GM19468 (cell line): ENCODE data around the gene TTLL11.
"Not testable (repeated sequence)": the region's sequence is repeated elsewhere in the genome, so short reads cannot be mapped to it uniquely, and the experiment has no call there.

ENCODE experiments used
- ATAC-seq: cut with Tn5 transposase; IDR thresholded peaks from one replicate; pipeline ENCODE4 v1.9.1; 2021; ENCODE audit warnings: mild to moderate bottlenecking, moderate library complexity, moderate number of reproducible peaks; ENCODE audit not compliant: unreplicated experiment; ENCODE audit errors: extremely low read depth

The TTLL11 gene

GRCh38 chr9:121921444-121921843 lies 171.7 kb downstream of the TTLL11 start:
- ATAC-seq: no peak

GRCh38 chr9:121917375-121918335 lies 175.5 kb downstream of the TTLL11 start:
- ATAC-seq: no peak

- ATAC-seq: no peak
Observed at GRCh38 chr9:121915304-121915625, 177.8 kb downstream of the TTLL11 start.

GRCh38 chr9:121914604-121915303 lies 178.4 kb downstream of the TTLL11 start:
- no peak for ATAC-seq

GRCh38 chr9:121914017-121914595 lies 179.0 kb downstream of the TTLL11 start:
- no peak for ATAC-seq

- no peak for ATAC-seq
Observed at GRCh38 chr9:121912812-121913627, 180.1 kb downstream of the TTLL11 start.

GRCh38 chr9:121910491-121911040 lies 182.5 kb downstream of the TTLL11 start:
- ATAC-seq: no peak

GRCh38 chr9:121909111-121909510 lies 184.0 kb downstream of the TTLL11 start:
- no peak for ATAC-seq

- ATAC-seq: no peak
Observed at GRCh38 chr9:121906074-121906870, 186.8 kb downstream of the TTLL11 start.

- no peak for ATAC-seq
Observed at GRCh38 chr9:121902461-121903135, 190.5 kb downstream of the TTLL11 start.

GRCh38 chr9:121901616-121902015 lies 191.5 kb downstream of the TTLL11 start:
- ATAC-seq: no peak

GRCh38 chr9:121900163-121900562 lies 192.9 kb downstream of the TTLL11 start:
- no peak for ATAC-seq

- ATAC-seq: no peak
Observed at GRCh38 chr9:121898856-121899255, 194.3 kb downstream of the TTLL11 start.

GRCh38 chr9:121897140-121897539 lies 196.0 kb downstream of the TTLL11 start:
- ATAC-seq: no peak

- ATAC-seq: no peak
Observed at GRCh38 chr9:121896545-121896943, 196.6 kb downstream of the TTLL11 start.

- no peak for ATAC-seq
Observed at GRCh38 chr9:121895818-121896544, 197.1 kb downstream of the TTLL11 start.

- no peak for ATAC-seq
Observed at GRCh38 chr9:121895358-121895757, 197.8 kb downstream of the TTLL11 start.

GRCh38 chr9:121894380-121894779 lies 198.7 kb downstream of the TTLL11 start:
- ATAC-seq: not testable (repeated sequence)
